GM18951 (cell line): ENCODE data around the gene C16orf74.

Experiments
- POLR2A ChIP-seq: IDR thresholded peaks from 4 replicates; pipeline ENCODE4 v1.6.1; 2011; ENCODE audit warnings: mild to moderate bottlenecking; ENCODE audit not compliant: insufficient read length, insufficient read depth; ENCODE audit errors: extremely low read depth
- in situ Hi-C: fragments of 300-500 bp; cut with MboI; formaldehyde crosslinking; loops from one replicate; pipeline ENCODE4 v1.12.0; 2022; ENCODE audit warnings: low sequenced_read_pairs, mixed read lengths, inconsistent platforms; ENCODE audit not compliant: unreplicated experiment

C16orf74 gene

GRCh38 chr16:85784813-85785212 is 33.9 kb upstream of the C16orf74 start:
- TF ChIP-seq POLR2A = no peak
- in situ Hi-C loops = no loop called here

- in situ Hi-C loops = no loop called here
- no peak for TF ChIP-seq POLR2A
Measured at GRCh38 chr16:85783441-85783840, 32.5 kb upstream of the C16orf74 start.

DNA sequence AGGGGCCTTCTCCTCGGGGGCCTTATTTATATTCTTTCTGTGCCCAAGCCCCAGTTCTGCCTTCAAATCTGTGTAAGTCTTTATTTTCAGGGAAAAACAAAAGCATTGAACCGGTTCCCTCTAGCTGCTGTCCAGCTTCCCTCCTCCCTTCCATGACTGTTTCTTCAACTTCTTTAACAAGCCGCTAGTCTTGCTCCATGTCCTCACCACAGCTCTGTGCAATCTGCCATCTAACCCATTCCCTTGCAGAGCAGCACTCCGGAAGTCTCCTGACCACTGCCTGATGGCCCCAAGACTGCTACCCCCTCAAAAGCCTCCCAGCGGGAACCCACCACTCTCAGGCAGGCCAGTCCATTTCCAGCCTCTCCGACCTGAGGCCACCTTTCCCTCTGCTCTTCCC is 31.6 kb upstream of the C16orf74 start:
- in situ Hi-C loops = no loop called here
- no peak for TF ChIP-seq POLR2A

DNA sequence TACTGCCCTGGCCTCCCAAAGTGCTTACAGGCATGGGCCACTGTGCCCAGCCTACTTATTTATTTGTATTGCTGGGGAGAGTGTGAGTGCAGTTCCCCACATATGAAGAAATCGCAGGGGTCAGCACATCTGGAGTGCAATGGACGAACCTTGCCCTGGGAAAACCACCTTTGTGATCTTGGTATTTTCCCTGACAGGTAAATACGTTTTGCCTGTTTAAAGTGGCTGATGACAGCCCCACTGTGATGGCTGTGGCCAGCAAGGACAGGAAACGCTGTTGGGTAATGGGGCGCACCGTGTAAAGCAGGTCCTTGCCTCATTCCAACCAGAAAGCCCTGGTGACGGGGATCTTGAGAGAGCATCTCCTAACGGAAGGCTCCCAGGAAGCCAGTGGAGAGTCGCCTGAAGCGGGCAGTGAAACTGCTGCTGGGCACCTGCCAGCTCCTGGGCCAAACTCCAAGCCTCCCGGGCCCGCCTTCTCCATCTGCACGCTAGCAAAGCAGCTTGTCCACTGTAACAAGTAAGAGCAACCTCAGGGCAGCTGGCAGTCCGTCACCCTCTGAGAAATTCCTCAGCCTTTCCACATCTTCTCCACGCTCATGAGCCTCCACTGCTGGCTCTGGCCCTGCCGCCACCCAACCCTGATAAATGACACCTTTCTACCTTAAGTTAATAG is 30.9 kb upstream of the C16orf74 start:
- in situ Hi-C loops = no loop called here
- no peak for TF ChIP-seq POLR2A

DNA sequence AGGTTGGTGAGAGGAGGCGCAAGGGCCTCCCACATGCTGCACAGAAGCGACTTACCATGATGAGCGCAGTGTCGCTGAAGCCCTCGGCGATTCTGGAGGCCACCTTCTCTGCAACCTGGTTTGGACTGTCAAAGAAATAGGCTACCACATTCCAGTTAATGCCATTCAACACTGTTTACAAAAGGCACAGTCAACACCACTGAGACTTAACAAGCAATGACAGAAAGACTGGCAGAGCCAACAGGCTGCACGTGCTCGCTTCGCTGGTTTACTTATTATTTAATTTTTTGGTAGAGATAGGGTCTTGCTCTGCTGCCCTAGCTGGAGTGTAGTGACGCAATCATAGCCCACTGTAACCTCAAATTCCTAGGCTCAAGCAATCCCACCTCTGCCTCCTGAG is 30.3 kb upstream of the C16orf74 start:
- in situ Hi-C loops = no loop called here
- no peak for TF ChIP-seq POLR2A

GRCh38 chr16:85780281-85780680 is 29.4 kb upstream of the C16orf74 start:
- no peak for TF ChIP-seq POLR2A
- in situ Hi-C loops = no loop called here

DNA sequence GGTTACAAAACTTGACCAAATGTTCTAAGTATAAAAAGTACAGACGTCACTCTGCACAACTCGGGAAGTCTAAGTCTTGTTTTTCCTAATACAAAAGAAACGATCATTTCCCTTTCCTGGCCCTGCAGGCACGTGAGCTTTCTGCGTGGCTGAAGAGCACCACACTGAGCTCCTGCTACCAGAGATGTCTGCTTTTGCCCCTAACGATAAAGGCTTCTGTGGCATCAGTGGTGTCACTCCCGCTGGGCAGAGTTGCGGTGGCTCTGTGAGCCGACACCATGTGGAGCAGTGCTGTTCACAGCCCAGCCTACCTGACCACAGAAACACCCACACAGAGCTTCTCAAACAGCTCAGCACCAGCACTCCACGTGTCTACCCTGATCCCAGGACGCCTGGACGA is 28.0 kb upstream of the C16orf74 start:
- in situ Hi-C loops = no loop called here
- no peak for TF ChIP-seq POLR2A

- in situ Hi-C loops = no loop called here
- TF ChIP-seq POLR2A = no peak
Measured at GRCh38 chr16:85777583-85778310, 26.9 kb upstream of the C16orf74 start.

DNA sequence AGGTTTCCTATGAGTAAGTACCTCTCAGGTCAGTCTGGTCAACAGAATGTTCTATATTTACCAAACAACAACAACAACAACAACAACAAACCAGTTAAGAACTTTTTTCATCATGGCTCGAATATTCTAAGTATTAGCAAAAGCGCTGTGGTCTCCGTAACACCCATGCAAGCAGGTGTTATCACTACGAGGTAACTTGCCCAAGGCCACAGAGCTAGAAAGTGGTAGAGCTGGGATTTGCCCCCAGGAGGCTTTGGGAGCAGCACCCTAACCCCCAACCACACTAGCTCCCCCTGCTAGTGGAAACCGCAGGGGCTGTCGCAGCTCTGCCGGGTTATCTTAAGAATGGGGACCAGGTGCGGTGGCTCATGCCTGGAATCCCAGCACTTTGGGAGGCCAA is 23.9 kb upstream of the C16orf74 start:
- in situ Hi-C loops = no loop called here
- TF ChIP-seq POLR2A = no peak

DNA sequence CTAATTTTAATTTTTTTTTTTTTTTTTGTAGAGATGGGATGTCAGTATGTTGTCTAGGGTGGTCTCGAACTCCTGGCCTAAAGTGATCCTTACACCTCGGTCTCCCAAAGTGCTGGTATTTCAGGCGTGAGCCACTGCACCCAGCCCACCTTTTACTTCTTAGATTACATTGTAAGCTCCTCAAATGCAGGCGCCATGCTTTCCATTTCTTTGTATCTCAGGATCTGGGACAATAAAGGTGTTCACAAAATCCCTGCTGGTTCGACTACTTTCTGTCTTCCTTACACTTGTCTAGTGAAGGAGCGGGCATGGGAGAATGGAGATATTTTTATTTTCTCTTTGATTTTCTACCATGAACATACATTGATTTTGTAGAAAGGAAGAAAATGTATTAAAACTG is 23.2 kb upstream of the C16orf74 start:
- in situ Hi-C loops = no loop called here
- no peak for TF ChIP-seq POLR2A

DNA sequence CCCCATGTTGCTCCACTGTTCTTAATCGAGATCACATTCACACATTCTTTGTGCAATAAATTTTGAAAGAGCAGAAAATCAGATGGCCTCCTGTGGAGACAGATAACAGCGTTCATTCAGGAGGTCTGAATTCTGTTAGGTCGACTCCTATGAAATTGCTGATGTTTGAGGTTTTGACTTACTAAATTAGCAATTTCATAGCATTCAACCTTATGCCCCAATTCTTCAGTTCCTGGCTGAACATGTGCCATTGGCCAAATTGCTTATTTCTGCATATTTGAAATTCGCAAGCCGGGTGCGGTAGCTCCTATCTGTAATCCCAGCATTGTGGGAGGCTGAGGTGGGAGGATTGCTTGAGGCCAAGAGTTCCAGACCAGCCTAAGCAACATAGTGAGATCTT is 22.1 kb upstream of the C16orf74 start:
- in situ Hi-C loops = no loop called here
- TF ChIP-seq POLR2A = no peak

DNA sequence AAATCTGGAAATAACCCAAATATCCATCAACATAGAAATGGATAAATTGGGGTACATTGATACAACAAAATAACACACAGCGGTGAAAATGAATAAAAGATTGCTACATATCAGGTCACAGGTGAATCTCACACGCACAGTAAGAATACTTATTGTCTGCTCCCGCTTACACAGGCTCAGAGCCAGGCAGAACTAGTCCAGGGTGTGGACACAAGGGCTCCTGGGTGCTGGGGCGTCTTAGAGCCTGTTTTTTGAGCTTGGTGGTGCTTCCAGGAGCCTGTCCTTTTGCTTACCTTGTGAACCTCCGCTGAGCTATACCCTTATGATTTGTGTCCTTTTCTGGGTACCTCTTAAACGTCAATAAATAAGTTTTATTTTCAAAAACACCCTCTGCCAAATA is 19.8 kb upstream of the C16orf74 start:
- in situ Hi-C loops = no loop called here
- no peak for TF ChIP-seq POLR2A

GRCh38 chr16:85768199-85768598 is 17.3 kb upstream of the C16orf74 start:
- in situ Hi-C loops = no loop called here

DNA sequence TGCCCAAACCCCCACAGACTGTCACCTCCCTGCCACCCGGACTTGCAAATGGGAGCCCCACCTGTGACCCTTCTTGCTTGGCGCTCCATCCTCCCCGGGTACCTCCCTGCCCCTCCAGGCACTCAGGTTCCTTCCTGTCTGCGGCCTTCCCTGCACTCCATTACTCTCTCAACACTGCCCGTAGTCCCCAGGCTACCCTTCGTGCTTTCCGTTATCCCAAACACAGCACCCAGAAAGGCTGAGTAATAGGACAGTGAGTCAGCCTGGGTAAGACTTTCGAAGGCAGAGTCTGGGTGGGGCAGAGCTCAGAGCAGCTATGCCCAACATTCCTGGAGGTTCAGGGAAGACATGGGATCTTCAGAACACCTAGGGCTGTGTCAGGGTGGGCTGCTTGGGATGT is 16.6 kb upstream of the C16orf74 start:
- in situ Hi-C loops = no loop called here
- TF ChIP-seq POLR2A = no peak

More at GRCh38 chr16:85768199-85768598, 17.3 kb upstream of the C16orf74 start:
- TF ChIP-seq POLR2A = no peak
